Muscle layer of duodenum (tissue), 2 donors: Measurements from ENCODE around the gene ULBP1.
A peak's percentile ranks its signal among the peaks of the same experiment; 100 is the strongest.
"Not testable (repeated sequence)": the region's sequence is repeated elsewhere in the genome, so short reads cannot be mapped to it uniquely, and the experiment has no call there.

ENCODE experiments used
- H3K27ac ChIP-seq: one replicate; pipeline ENCODE4 v1.7.0; 2013; ENCODE audit warnings: mild to moderate bottlenecking, low read length
- H3K27me3 ChIP-seq: one replicate; pipeline ENCODE4 v1.7.0; 2013; ENCODE audit warnings: low read depth, mild to moderate bottlenecking, control low read depth, low read length
- H3K36me3 ChIP-seq, 2 donors: one replicate each; pipeline ENCODE4 v1.7.0; 2013; ENCODE audit warnings: low read length in 2 of 2, control low read depth in 1 of 2, mild to moderate bottlenecking in 1 of 2; ENCODE audit not compliant: insufficient read depth in 2 of 2, control insufficient read depth in 1 of 2
- H3K4me1 ChIP-seq, 2 donors: one replicate each; pipeline ENCODE4 v1.7.0; 2013; ENCODE audit warnings: low read length in 2 of 2, mild to moderate bottlenecking in 2 of 2, control low read depth in 1 of 2, moderate library complexity in 1 of 2; ENCODE audit not compliant: insufficient read depth in 2 of 2, control insufficient read depth in 1 of 2
- H3K4me3 ChIP-seq, 2 donors: one replicate each; pipeline ENCODE4 v1.7.0; 2013; ENCODE audit warnings: low read length in 2 of 2, low read depth in 1 of 2, mild to moderate bottlenecking in 1 of 2
- H3K9me3 ChIP-seq, 2 donors: one replicate each; pipeline ENCODE4 v1.7.0; 2013; ENCODE audit warnings: low read length in 2 of 2, control low read depth in 1 of 2, mild to moderate bottlenecking in 1 of 2; ENCODE audit not compliant: control insufficient read depth in 1 of 2
- donor health status: healthy.

The ULBP1 gene

DNA sequence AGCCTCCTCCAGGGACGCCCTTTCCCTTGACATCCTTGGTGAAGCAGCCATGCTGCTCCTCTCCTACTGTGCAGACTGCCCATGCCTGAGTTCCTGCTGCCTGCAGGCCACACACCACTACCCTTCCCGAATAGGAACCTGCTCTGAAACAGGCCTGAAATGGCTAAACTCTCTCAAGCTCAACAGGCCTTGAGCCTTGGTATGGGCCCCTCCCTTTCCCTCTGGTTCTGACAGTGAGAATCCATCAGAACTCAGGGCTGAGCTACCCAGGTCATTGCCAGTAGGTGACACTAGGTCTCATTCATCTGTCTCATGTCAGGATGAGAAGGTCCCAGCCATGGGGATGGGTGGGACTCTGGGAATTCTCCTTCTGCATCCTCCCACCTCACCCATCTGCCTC is 35.9 kb downstream of the ULBP1 start:
- Histone ChIP-seq H3K9me3 (no peaks in the 10 kb centered on the region), H3K27ac (no peak overlapping the region), H3K4me1 (peaks cover 0 to 6% of the 10 kb centered on the region in 2 donors), H3K4me3 (no peak overlapping the region), H3K36me3 (no peaks in the 10 kb centered on the region), H3K27me3 (peaks cover 24% of the 10 kb centered on the region)

DNA sequence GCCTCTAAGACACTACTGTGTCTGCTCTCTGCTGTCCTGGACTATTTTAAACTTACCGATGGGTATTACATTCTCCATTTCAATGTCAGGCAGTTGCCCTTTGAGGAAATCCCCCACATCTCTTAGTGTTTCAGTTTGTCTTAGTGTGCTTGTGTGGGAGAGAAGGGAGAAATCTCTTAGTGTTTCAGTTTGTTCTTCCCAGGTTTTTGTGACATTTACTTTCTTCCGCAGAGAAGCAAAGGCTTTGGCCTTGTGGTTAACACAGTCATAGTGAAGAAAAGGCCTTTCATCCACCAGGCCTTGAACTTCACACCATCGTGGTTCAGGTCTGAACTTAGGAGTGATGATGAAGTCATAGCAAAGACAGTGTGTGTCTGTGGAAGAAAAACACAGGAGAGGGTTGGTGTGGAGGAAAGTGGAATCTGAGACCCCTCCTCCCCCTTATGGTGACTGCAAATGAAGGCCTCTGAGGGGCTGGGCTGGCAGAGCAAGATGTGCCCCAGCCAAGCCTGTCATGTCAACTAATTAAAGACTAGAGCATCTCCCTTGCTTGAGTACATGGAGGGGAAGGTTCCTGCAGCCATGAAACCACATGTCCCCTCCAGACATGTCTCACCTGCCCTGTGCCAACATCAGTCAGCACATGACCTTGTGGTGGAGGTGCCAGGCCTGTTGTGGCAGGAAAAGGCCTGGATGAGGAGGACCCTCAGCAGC is 37.7 kb downstream of the ULBP1 start:
- no peak overlapping the region for H3K27ac ChIP-seq
- no peaks in the 10 kb centered on the region for H3K36me3 ChIP-seq
- no peaks in the 10 kb centered on the region for H3K9me3 ChIP-seq
- H3K4me3 ChIP-seq, result no peak overlapping the region
- peaks cover 4 to 14% of the 10 kb centered on the region in 2 donors for H3K4me1 ChIP-seq
- H3K27me3 ChIP-seq, result peaks cover 19% of the 10 kb centered on the region

DNA sequence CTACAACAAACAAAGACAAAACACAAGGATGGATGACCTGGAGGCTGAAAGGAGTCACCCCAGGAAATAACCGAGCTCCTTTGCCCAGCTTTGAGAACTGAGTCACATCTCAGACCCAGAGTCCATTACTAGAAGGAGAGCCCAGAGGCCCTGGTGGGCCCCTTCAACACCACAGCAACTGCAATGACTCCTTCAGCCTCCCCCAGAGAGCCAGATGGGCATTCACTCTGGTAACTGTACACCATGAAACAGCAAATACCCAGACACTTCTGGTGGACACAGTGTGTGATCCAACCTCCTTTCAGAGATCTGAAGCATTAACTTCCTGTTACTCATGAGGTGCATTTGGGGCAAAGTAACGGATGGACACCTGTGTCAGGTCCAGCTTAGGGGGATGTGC is 39.0 kb downstream of the ULBP1 start:
- Histone ChIP-seq H3K27me3 (peaks cover 20% of the 10 kb centered on the region), H3K27ac (no peak overlapping the region), H3K4me1 (peaks cover 4 to 14% of the 10 kb centered on the region in 2 donors), H3K36me3 (no peaks in the 10 kb centered on the region), H3K9me3 (no peaks in the 10 kb centered on the region), H3K4me3 (no peak overlapping the region)

DNA sequence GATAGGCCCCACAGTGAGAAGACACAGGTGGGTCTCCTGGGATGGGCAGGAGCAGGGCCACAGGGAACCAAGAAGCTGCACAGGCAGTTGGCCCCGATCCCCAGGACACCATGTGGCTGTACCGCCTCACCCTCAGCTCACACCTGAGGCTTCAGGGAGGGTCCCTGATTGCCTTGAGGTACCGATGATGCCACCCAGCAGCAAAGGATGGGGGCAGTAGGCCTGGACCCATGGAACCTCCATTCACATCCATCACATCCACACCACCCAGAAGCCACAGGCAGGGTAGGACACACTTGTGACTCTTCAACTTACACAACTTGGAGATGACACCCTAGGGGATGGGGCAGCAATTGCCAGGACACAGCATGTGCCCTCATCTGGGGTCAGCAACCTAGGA is 39.9 kb downstream of the ULBP1 start:
- not testable (repeated sequence) for H3K36me3 ChIP-seq, H3K4me3 ChIP-seq, H3K27ac ChIP-seq, H3K9me3 ChIP-seq
- peaks cover 4 to 14% of the 10 kb centered on the region in 2 donors for H3K4me1 ChIP-seq
- peaks cover 22% of the 10 kb centered on the region for H3K27me3 ChIP-seq

DNA sequence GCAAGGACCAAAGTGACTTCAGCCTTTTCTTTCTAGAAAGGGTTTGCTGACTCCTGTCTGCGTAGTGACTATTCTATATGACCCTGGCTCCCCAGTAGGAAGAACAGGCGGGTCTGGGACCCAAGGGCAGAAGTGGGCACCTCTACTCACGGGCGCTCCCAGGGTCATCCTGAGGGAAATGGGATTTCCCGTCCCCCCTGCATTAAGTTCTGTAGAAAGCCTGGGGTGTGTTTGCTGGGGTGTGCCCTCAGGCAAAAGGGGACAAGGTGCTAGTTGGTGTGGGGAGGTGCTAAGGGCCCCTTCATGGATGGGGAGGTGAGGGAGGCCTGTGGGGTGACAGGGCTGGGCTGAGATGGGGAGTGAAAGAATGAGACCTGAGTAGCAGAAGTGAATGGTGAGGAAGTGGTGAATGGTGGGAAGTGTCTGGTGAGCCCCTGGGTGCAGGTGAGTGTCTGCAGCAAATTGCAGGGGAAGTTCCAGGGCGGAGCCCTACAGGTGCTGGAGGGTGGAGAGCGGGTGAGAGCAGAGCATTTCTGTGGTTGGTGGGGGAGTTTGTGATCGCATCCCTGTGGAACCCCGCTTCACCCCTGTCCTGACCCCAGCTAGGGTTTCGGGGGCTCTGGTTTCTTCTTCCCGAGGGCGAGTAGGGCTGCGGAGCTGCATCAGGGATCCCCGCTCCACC is 40.5 kb downstream of the ULBP1 start:
- Histone ChIP-seq H3K27me3 (peaks cover 23% of the 10 kb centered on the region), H3K9me3 (no peaks in the 10 kb centered on the region), H3K27ac (no peak overlapping the region), H3K36me3 (no peaks in the 10 kb centered on the region), H3K4me3 (peak overlapping the region; percentile 61 to 66), H3K4me1 (peaks cover 4 to 14% of the 10 kb centered on the region in 2 donors)

DNA sequence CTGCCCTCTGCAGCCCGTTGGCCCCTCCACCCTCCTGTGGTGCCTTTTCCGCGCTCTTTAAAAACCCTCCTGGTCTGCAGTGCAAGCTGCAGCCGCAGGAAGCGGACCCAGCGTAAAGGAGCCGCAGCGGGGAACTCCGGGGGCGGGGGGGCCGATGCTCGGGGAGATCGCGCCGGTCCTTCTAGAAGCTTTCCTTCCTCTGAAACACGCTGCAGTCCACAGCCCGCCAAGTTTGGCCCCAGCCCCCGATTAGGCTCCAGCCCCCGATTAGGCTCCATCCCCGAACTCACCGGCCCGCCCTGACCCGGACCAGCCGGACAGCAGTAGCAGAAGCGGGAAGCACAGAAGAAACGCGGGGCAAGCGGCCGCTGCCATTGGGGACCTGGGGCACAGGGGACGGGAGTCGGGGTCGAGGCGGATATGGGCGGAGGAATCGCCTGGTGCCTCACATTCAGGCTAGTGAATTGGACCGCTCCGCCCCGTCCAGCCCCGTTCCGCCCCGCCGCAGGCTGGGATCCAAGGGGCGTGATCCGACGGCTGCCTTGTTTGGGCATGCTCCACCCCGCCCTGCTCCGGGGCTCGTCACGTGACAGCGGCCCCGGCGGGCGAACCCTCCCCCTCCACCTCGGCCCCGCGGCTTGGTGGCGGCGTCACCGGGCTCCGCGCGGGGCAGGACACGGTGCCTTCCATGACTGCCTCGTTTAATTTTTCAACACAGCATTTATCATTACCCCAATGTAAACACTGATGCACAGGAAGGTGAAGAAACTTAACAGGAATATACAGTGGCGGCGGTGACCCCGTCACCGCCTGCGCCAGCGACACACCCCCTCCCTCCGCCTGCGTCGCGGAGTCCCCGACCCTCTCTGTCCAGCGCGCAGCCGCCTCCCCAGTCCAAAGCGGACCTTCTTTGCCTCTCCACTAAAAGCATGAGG is 41.3 kb downstream of the ULBP1 start:
- peak overlapping the region; percentile 61 to 66 for H3K4me3 ChIP-seq
- peaks cover 4 to 14% of the 10 kb centered on the region in 2 donors for H3K4me1 ChIP-seq
- no peak overlapping the region for H3K27ac ChIP-seq
- no peaks in the 10 kb centered on the region for H3K36me3 ChIP-seq
- no peaks in the 10 kb centered on the region for H3K9me3 ChIP-seq
- H3K27me3 ChIP-seq, result peaks cover 31% of the 10 kb centered on the region

DNA sequence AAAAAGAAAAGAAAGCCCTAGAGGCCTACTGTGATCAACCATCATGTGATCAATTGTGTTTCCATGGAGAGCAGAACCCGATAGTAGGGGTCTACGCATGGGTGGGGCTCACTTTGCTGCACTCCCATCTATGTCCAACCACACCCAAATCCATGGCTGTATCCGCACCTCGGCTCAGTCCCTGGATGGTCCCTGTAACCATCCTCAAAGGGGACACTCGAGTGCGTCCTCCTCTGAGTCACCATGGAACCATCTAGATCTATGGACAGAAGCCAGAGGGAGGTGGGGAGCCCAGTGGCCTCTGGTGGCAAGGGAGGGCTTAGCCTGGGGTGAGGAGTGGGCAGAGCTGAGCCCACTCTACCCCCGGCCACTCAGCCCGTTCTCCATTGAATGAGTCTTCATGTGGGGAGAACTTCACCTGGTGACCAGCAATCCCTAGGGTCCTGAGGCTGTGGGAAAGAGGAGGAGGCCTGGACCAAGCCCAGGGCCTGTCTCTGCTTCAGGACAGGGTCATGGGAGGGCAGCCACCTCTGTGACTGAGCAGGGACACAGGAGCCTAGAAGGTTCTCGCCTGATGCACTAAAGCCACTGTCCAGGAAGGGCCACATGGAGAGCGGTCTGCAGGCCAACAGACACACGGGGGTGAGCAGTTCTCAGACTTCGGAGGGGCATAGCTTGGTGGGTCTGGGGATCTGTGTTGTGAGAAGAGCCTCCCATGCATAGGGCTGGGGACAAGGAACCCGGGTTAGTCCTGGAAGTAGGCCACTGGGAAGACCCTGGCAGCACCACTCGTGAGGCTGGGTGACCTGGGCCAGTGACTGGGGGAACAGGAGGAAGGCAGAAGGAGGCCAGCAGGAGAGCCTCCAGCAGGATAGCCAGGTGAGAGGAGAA is 42.3 kb downstream of the ULBP1 start:
- Histone ChIP-seq H3K4me1 (peaks cover 4 to 14% of the 10 kb centered on the region in 2 donors), H3K27me3 (peaks cover 33% of the 10 kb centered on the region), H3K4me3 (peak overlapping the region; percentile 61 to 66), H3K9me3 (no peaks in the 10 kb centered on the region), H3K36me3 (no peaks in the 10 kb centered on the region), H3K27ac (no peak overlapping the region)

DNA sequence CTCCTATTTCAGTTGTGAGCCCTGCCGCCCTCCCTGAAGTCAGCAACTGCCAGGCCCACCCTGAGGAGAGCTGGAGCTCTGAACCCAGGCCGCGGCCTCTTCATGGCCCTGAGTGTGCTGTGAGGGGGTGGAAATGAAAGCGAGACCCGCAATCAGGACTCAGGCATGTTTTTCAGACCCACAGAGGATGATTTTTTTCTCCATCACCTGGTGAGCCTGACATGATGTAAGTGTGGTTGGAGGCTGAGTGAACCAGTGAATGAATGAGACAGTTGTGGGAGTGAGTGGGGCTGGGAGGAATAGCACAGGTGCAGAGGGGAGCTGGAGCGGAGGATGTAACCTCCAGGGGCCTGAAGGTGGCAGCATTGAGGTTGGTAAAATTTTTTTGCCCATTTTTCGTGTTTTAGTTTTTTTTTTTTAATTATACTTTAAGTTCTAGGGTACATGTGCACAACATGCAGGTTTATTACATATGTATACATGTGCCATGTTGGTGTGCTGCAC is 43.3 kb downstream of the ULBP1 start:
- Histone ChIP-seq H3K9me3 (no peaks in the 10 kb centered on the region), H3K27me3 (peaks cover 30% of the 10 kb centered on the region), H3K36me3 (no peaks in the 10 kb centered on the region), H3K27ac (no peak overlapping the region), H3K4me3 (no peak overlapping the region), H3K4me1 (peaks cover 4 to 14% of the 10 kb centered on the region in 2 donors)

DNA sequence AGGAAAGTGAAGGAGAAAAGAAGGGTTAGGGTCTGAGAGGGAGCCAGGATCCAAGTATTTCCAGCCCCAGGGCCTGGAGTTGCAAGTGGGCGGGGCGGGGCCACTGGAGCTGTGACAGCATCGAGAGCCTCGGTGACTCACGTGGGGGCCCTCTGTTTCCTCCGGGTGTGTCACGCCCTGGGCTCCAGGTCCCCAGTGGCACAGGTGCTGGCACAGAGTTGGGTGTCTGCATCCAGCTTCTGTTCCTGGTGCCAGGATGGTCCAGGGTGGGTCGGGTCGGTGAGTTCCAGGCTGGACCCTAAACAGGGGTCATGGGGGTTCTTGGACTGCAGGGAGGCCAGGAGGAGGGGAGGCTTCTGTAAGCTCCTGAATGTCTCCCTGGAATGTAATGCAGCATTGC is 44.8 kb downstream of the ULBP1 start:
- Histone ChIP-seq H3K27me3 (peaks cover 41% of the 10 kb centered on the region), H3K27ac (no peak overlapping the region), H3K4me1 (peaks cover 4 to 14% of the 10 kb centered on the region in 2 donors), H3K36me3 (no peaks in the 10 kb centered on the region), H3K4me3 (no peak overlapping the region), H3K9me3 (no peaks in the 10 kb centered on the region)

DNA sequence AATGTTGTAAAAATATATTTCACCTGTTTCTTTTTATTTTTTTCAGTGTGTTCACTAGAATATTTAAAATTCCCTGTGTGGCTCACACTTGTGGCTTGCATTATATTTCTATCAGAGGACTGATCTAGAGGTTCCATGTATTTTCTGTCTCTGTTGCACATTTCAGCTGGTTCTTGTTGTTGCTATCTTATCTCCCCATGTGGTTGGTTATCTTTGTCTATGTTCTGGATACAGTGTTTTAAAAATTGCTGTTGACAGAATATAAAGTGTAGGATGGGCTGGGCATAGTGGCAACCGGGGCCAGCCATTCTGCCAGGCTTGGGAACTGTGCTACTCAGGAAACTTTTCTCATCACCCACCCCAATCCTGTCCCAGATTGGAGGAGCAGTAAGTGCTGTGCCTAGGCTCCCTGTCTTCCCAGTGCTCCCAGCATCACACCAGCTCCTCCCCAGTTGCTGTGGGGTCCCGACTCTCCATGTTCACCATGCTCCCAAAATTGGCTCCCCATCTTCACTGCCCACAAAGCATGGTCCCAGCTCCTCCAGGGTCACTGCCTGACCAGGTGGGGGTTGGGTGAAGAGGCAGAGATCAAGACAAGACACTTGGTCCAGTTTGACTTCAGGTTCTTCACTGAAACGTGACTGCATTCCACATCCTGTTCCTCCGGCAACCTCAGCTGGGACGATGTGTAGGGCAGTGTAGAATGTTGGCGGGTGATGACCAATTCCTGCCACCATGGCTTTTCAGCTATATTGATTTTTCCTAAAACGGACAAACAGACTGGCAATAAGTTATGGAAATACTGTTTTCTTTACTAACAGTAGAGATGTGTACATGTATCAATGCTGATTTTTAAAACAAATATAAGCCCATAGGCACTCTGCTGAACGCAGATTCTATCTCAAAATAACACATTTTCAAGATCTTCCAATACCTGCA is 49.4 kb downstream of the ULBP1 start:
- H3K36me3 ChIP-seq, H3K27ac ChIP-seq, H3K4me3 ChIP-seq, H3K9me3 ChIP-seq, H3K4me1 ChIP-seq: not testable (repeated sequence)
- H3K27me3 ChIP-seq, result peaks cover 53% of the 10 kb centered on the region
